Mucosa of descending colon (tissue), 3 donors: ENCODE measurements around the gene LHX3. TPM values are rescaled to one million over a fixed set of nuclear protein-coding genes. Genes with fewer than 3 reads are reported as not detected.
"Not testable (repeated sequence)": the region's sequence is repeated elsewhere in the genome, so short reads cannot be mapped to it uniquely, and the experiment has no call there.

Source experiments
- ATAC-seq: fragments of 200-7000 bp; cut with Tn5 transposase; one replicate; pipeline ENCODE4 v1.9.1; 2020; ENCODE audit warnings: mild to moderate bottlenecking, moderate library complexity
- DNase-seq, 3 donors: peaks; one replicate each; pipeline ENCODE4 v3.0.0-alpha.2; 2020
- H3K36me3 ChIP-seq: fragments of 200-600 bp; one replicate; pipeline ENCODE4 v1.8.0; 2021; ENCODE audit warnings: low read depth, mild to moderate bottlenecking
- H3K4me1 ChIP-seq: fragments of 200-600 bp; one replicate; pipeline ENCODE4 v1.8.0; 2021; ENCODE audit warnings: low read depth, mild to moderate bottlenecking
- H3K4me3 ChIP-seq: fragments of 200-600 bp; one replicate; pipeline ENCODE4 v1.8.0; 2021; ENCODE audit warnings: mild to moderate bottlenecking
- H3K9me3 ChIP-seq: fragments of 200-600 bp; one replicate; pipeline ENCODE4 v1.8.0; 2021; ENCODE audit warnings: mild to moderate bottlenecking
- intact Hi-C, 2 donors: fragments of 100-400 bp; cut with DNase I in 1 of 2; cut with micrococcal nuclease in 1 of 2; formaldehyde crosslinking; loops; one replicate each; pipeline versions ENCODE4 v1.11.0 to v1.11.1; 2022; cut with DNase I, micrococcal nuclease
- total RNA-seq, 3 donors: library from RNA; stranded (reverse); fragmentation: NEBNext Ultra II Directional in 2 of 3; extraction: Animal tissue kit (Norgen Biotek cat#: 25700) in 2 of 3; gene quantifications; one replicate each; pipeline versions ENCODE4 v1.2.1 to v1.2.4, GENCODE V29; 2021 to 2023
- TF ChIP-seq, protein P1 (sequence below): fragments of 200-600 bp; IDR thresholded peaks from one replicate; pipeline ENCODE4 v1.8.0; 2022; ENCODE audit warnings: antibody characterized with exemption, mild to moderate bottlenecking
- donor health status: DM: no; HTN: no; CAD: no; lungs with moderate emphysema.
- donor health status: DM: no; HTN: no; CAD: no.
- donor health status: DM: no; HTN: yes; CAD: no.

Gene LHX3
- total RNA-seq, 3 donors from 2014 or later: not detected

GRCh38 chr9:136151214-136151804 lies 53.6 kb downstream of the LHX3 start:
- intact Hi-C loops: no loop called here
- Histone ChIP-seq H3K4me3 (no peak overlapping the region), H3K36me3 (no peaks in the 10 kb centered on the region), H3K4me1 (no peaks in the 10 kb centered on the region), H3K9me3 (no peaks in the 10 kb centered on the region)
- TF ChIP-seq, protein P1, sequence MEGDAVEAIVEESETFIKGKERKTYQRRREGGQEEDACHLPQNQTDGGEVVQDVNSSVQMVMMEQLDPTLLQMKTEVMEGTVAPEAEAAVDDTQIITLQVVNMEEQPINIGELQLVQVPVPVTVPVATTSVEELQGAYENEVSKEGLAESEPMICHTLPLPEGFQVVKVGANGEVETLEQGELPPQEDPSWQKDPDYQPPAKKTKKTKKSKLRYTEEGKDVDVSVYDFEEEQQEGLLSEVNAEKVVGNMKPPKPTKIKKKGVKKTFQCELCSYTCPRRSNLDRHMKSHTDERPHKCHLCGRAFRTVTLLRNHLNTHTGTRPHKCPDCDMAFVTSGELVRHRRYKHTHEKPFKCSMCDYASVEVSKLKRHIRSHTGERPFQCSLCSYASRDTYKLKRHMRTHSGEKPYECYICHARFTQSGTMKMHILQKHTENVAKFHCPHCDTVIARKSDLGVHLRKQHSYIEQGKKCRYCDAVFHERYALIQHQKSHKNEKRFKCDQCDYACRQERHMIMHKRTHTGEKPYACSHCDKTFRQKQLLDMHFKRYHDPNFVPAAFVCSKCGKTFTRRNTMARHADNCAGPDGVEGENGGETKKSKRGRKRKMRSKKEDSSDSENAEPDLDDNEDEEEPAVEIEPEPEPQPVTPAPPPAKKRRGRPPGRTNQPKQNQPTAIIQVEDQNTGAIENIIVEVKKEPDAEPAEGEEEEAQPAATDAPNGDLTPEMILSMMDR: no peak
- DNase-seq (no peak), ATAC-seq (no peak)

DNA sequence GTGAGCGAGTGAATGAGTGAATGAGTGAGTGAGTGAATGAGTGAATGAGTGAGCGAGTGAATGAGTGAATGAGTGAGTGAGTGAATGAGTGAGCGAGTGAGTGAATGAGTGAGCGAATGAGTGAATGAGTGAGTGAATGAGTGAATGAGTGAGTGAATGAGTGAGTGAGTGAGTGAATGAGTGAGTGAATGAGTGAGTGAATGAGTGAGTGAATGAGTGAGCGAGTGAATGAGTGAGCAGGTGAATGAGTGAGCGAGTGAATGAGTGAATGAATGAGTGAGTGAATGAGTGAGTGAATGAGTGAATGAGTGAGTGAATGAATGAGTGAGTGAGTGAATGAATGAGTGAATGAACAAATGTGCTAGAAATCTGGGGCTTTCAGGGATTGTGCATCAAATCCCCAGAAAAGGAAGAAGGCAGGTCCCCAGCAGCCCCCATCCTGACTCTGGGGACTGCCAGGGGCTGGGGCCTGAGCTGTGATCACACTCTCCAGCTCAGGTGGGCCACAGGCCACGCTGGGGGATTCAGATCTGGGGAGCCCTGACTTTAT lies 54.2 kb downstream of the LHX3 start:
- ATAC-seq, H3K9me3 ChIP-seq, H3K36me3 ChIP-seq, H3K4me1 ChIP-seq, H3K4me3 ChIP-seq, DNase-seq, intact Hi-C loops: not testable (repeated sequence)

- Histone ChIP-seq H3K36me3 (no peaks in the 10 kb centered on the region), H3K4me1 (no peaks in the 10 kb centered on the region), H3K9me3 (no peaks in the 10 kb centered on the region), H3K4me3 (no peak overlapping the region)
- TF ChIP-seq, protein P1: no peak
- ATAC-seq (no peak), DNase-seq (no peak)
- intact Hi-C loops: no loop called here
These were observed 55.1 kb downstream of the LHX3 start for GRCh38 chr9:136149853-136150252.

DNA sequence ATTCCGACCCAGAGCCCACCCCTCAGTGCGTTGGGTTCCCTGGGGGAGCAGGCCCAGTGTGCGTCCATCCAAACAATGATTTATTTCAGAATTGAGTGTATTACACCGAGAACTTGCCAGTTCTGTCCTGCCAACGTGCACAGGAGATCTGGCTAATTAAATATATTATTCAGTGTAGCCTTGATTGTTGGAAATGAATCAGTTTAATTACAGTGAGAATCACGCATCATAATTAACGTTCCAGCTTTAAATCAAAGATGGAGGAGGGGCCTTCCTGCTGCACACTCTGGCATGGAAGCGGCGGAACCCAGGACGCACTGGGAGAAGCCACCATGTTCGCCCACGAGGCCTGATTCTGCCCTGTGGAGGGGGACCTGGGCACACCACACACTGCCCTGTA lies 55.6 kb downstream of the LHX3 start:
- no peaks in the 10 kb centered on the region for H3K9me3 ChIP-seq
- no peaks in the 10 kb centered on the region for H3K36me3 ChIP-seq
- TF ChIP-seq, protein P1: no peak
- H3K4me3 ChIP-seq: no peak overlapping the region
- intact Hi-C loops: no loop called here
- H3K4me1 ChIP-seq: no peaks in the 10 kb centered on the region
- ATAC-seq: no peak
- DNase-seq: no peak

DNA sequence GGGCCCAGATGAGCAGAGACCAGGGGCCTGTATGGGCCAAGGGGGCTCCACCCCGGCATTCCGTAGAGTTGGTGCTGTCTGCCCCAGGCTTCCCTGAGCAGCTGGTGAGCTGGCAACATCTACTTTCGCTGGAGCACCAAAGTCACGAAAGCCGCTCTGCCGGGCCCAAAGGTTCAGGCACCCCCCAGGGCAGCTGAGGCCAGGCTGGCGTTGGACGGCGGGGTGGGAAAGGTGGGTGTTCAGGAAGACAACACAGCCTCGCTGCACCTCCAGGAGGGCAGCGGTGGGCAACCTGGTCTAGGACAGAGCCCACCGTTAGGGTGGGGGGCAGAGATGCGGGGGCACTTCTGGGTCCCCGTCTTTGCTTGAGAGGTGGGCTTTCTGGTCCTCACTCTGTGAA lies 56.2 kb downstream of the LHX3 start:
- intact Hi-C loops: no loop called here
- Histone ChIP-seq H3K4me3 (no peak overlapping the region), H3K36me3 (no peaks in the 10 kb centered on the region), H3K9me3 (no peaks in the 10 kb centered on the region), H3K4me1 (no peaks in the 10 kb centered on the region)
- TF ChIP-seq, protein P1: no peak
- DNase-seq (peak in 1 of 3 donors; percentile 33), ATAC-seq (no peak)

DNA sequence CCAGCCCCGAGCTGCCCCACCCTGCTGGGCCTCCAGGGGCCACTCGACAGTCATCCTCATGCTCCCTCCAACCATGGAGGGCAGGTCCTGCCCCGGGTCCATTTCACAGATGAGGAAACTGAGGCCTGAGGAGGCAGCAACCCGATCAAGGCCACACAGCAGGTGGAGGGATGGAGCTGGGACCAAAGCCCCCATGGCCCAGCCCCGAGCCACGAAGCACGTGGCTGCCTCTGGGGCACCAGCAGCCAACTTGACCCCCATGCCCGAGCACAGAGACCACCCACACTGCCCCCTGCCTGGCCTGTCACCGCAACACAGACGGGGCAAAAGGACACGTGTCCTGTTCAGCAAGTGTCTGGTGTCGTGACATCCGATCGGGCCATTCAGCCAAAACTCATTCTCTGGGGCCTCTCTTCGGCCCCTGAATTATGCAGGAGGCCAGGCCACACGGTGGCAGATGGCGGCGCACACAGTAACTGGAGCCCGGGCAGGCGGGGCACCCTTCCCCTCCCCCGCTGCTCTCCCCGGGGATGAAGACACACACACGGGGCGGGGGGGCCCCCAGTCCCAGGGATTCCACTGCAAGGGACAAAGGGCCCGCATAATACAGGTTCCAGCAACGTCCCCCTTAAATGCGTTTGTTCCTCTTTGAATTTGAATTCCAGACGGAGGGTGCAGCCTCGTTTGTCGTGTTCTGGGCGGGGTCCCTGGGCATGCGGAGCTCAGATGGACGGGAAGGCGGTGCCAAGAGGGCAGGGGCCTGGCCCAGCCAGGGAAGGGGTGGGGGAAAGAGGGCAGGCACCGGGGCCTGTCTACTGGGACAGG lies 56.8 kb downstream of the LHX3 start:
- intact Hi-C loops: no loop called here
- TF ChIP-seq, protein P1: no peak
- no peak for ATAC-seq
- DNase-seq: no peak
- no peaks in the 10 kb centered on the region for H3K4me1 ChIP-seq
- no peaks in the 10 kb centered on the region for H3K36me3 ChIP-seq
- no peaks in the 10 kb centered on the region for H3K9me3 ChIP-seq
- H3K4me3 ChIP-seq: no peak overlapping the region
